Stomach (tissue), 4 donors: ENCODE results near the gene ACVR1.

Experiments used
- EP300 ChIP-seq: sonication (generic); formaldehyde crosslinking; IDR thresholded peaks from one replicate; pipeline ENCODE4 v1.6.1; 2017; ENCODE audit warnings: antibody characterized with exemption
- POLR2A ChIP-seq, 4 donors: fragments of 450-650 bp; IDR thresholded peaks; one replicate each; pipeline ENCODE4 v1.6.1; 2016; ENCODE audit warnings: antibody characterized with exemption in 4 of 4, control low read depth in 2 of 4, mild to moderate bottlenecking in 1 of 4, moderate library complexity in 1 of 4
- POLR2AphosphoS5 ChIP-seq, 3 donors: sonication (generic); formaldehyde crosslinking; IDR thresholded peaks; one replicate each; pipeline ENCODE4 v1.6.1; 2016; ENCODE audit warnings: antibody characterized with exemption in 3 of 3
- TF ChIP-seq, protein P1 (sequence below), 7 experiments: fragments of 450-650 bp in 4 of 7; fragments of 200-600 bp in 3 of 7; sonication (generic) in 3 of 7; IDR thresholded peaks; one replicate each; pipeline ENCODE4 v1.5.1; 2016 to 2019; ENCODE audit warnings: antibody characterized with exemption in 7 of 7, control low read depth in 2 of 7, mild to moderate bottlenecking in 1 of 7

DNA sequence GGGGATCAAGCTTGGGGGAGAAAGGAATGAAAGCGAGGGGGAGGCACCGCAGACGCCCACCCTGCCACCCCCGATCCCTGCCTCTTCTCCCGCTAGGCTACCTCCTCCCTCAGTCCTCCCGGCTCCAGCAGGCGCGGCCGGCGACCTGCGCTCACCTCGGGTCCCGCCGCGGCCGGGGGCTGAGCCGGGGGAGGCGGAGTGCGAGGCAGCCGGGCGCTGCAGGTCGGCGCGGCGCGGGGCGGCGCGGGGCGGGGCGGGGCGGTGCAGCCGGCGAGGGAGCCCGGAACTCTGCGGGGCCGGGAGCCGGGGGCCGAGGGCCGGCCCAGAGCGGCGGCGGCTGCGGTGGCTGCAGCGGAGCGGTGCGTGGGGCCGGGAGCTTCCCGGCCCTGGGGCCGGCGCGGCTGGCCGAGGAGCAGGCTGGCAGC lies 477 bp downstream of the ACVR1 start:
- TF ChIP-seq, protein P1, sequence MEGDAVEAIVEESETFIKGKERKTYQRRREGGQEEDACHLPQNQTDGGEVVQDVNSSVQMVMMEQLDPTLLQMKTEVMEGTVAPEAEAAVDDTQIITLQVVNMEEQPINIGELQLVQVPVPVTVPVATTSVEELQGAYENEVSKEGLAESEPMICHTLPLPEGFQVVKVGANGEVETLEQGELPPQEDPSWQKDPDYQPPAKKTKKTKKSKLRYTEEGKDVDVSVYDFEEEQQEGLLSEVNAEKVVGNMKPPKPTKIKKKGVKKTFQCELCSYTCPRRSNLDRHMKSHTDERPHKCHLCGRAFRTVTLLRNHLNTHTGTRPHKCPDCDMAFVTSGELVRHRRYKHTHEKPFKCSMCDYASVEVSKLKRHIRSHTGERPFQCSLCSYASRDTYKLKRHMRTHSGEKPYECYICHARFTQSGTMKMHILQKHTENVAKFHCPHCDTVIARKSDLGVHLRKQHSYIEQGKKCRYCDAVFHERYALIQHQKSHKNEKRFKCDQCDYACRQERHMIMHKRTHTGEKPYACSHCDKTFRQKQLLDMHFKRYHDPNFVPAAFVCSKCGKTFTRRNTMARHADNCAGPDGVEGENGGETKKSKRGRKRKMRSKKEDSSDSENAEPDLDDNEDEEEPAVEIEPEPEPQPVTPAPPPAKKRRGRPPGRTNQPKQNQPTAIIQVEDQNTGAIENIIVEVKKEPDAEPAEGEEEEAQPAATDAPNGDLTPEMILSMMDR (IDR thresholded peaks at IDR 0.05), result no peak
- TF ChIP-seq POLR2A (IDR thresholded peaks at IDR 0.05) (no peak), EP300 (no peak), POLR2AphosphoS5 (IDR thresholded peaks at IDR 0.05) (no peak)
